GM12878 (cell line): Measurements from ENCODE around the gene PPIF. TPM values are rescaled to one million over a fixed set of nuclear protein-coding genes. Genes with fewer than 3 reads are reported as not detected.
A peak's percentile ranks its signal among the peaks of the same experiment; 100 is the strongest.

Experiments used
- ATAC-seq: fragments of 200-7000 bp; cut with Tn5 transposase; 3 replicates; pipeline ENCODE4 v1.9.1; 2020; ENCODE audit warnings: mild to moderate bottlenecking, moderate library complexity
- BruUV-seq: library from RNA; stranded (reverse); fragments of 400-500 nt; replicated peaks from 2 replicates; lab custom pipeline; 2021; lab: Mats Ljungman, UMichigan
- CTCF ChIA-PET: fragments of 300-600 bp; sonication (Branson Sonifier 250); formaldehyde crosslinking; extraction: SDS; loops from one replicate; lab custom pipeline; 2021; ENCODE audit warnings: inconsistent platforms; lab: Yijun Ruan, JAX
- POLR2A ChIA-PET: fragments of 350-600 bp; formaldehyde crosslinking; extraction: SDS; loops from one replicate; lab custom pipeline; 2021; ENCODE audit warnings: inconsistent platforms; lab: Charles Lee
- RAD21 ChIA-PET: fragments of 300-600 bp; sonication (Branson Sonifier 250); formaldehyde crosslinking; loops from one replicate; lab custom pipeline; 2023; ENCODE audit warnings: antibody characterized with exemption; ENCODE audit not compliant: unreplicated experiment; lab: Charles Lee
- SMC1A ChIA-PET: fragments of 300-600 bp; sonication (Branson Sonifier 250); formaldehyde crosslinking; loops from one replicate; lab custom pipeline; 2023; ENCODE audit not compliant: unreplicated experiment, uncharacterized antibody; lab: Charles Lee
- DNase-seq: peaks from one replicate; pipeline ENCODE4 v3.0.0-alpha.2; 2011; ENCODE audit warnings: low read depth, low spot score
- FAIRE-seq: peaks from 3 replicates; lab custom pipeline; 2011; peaks lifted over from hg19 to GRCh38; lab: Jason Lieb, UNC
- H2AFZ ChIP-seq: 2 replicates; pipeline ENCODE4 v1.6.0; 2011; ENCODE audit warnings: low read depth, low read length, control low read depth; ENCODE audit not compliant: control insufficient read depth
- H3K27ac ChIP-seq: 2 replicates; pipeline ENCODE4 v1.5.1; 2011; ENCODE audit warnings: control low read depth; ENCODE audit not compliant: control insufficient read depth, insufficient read depth
- H3K27me3 ChIP-seq, 2 experiments: replicated peaks in 1 of 2; 2 replicates each; pipeline versions ENCODE4 v1.6.0 to v1.6.1; 2011; ENCODE audit warnings: low read length in 1 of 2; ENCODE audit not compliant: control insufficient read depth in 2 of 2, insufficient read depth in 2 of 2
- H3K36me3 ChIP-seq, 2 experiments: 2 replicates each; pipeline ENCODE4 v1.5.1; 2011; ENCODE audit warnings: low read length in 1 of 2; ENCODE audit not compliant: control insufficient read depth in 2 of 2, insufficient read depth in 2 of 2
- H3K4me1 ChIP-seq: 2 replicates; pipeline ENCODE4 v1.6.1; 2011; ENCODE audit warnings: mild to moderate bottlenecking, low read length, moderate library complexity, mixed read lengths; ENCODE audit not compliant: control insufficient read depth, insufficient read depth
- H3K4me2 ChIP-seq: 2 replicates; pipeline ENCODE4 v1.6.0; 2011; ENCODE audit warnings: control low read depth; ENCODE audit not compliant: control insufficient read depth, insufficient read depth
- H3K4me3 ChIP-seq: fragments of 200-600 bp; sonication (generic); 2 replicates; pipeline ENCODE4 v1.5.1; 2016
- H3K79me2 ChIP-seq: 2 replicates; pipeline ENCODE4 v1.6.0; 2011; ENCODE audit warnings: low read length; ENCODE audit not compliant: control insufficient read depth, insufficient read depth
- H3K9ac ChIP-seq: 2 replicates; pipeline ENCODE4 v1.8.0; 2011; ENCODE audit warnings: low read length, control low read depth, mixed read lengths; ENCODE audit not compliant: control insufficient read depth, insufficient read depth
- H3K9me3 ChIP-seq: replicated peaks from 3 replicates; pipeline ENCODE4 v1.5.1; 2011; ENCODE audit warnings: mild to moderate bottlenecking, low read length; ENCODE audit not compliant: control insufficient read depth, insufficient read depth
- H4K20me1 ChIP-seq: 2 replicates; pipeline ENCODE4 v1.6.0; 2011; ENCODE audit not compliant: control insufficient read depth, insufficient read depth
- MYC ChIP-seq: IDR thresholded peaks from 2 replicates; pipeline ENCODE4 v1.6.1; 2011; ENCODE audit warnings: mild to moderate bottlenecking, low read length, moderate library complexity, inconsistent platforms; ENCODE audit not compliant: insufficient read depth, insufficient replicate concordance, insufficient read length, severe bottlenecking
- RAD21 ChIP-seq: IDR thresholded peaks from 2 replicates; pipeline ENCODE4 v1.6.1; 2011; ENCODE audit warnings: mild to moderate bottlenecking, low read depth, low read length, moderate library complexity; ENCODE audit not compliant: insufficient read depth
- RAD51 ChIP-seq: fragments of 450-650 bp; IDR thresholded peaks from 2 replicates; pipeline ENCODE4 v1.6.1; 2016; ENCODE audit warnings: moderate library complexity, mild to moderate bottlenecking, inconsistent platforms
- SMARCA5 ChIP-seq: fragments of 450-650 bp; IDR thresholded peaks from 2 replicates; pipeline ENCODE4 v1.6.1; 2017; ENCODE audit warnings: mild to moderate bottlenecking
- SMC3 ChIP-seq: IDR thresholded peaks from 2 replicates; pipeline ENCODE4 v1.6.1; 2011; ENCODE audit warnings: low read length, improper control_type of control experiment, borderline replicate concordance
- YY1 ChIP-seq: IDR thresholded peaks from 2 replicates; pipeline ENCODE4 v1.6.1; 2011; ENCODE audit warnings: low read depth, mild to moderate bottlenecking, low read length
- WGBS: methylation state at CpG from one replicate; pipeline ENCODE4 v1.1.6; 2016; ENCODE audit warnings: low lambda C conversion rate; ENCODE audit not compliant: insufficient replicate concordance, insufficient coverage; ENCODE audit errors: missing lambda C conversion rate; 5-methylcytosine and 5-hydroxymethylcytosine counted together
- in situ Hi-C: fragments of 300-500 bp; cut with MboI; formaldehyde crosslinking; loops from 9 replicates; pipeline ENCODE4 v1.14.3; 2018; ENCODE audit warnings: mixed read lengths
- intact Hi-C: fragments of 100-400 bp; cut with micrococcal nuclease; formaldehyde crosslinking; loops from one replicate; pipeline ENCODE4 v1.14.2; 2022; ENCODE audit not compliant: unreplicated experiment
- polyA plus RNA-seq, 11 experiments: library from polyadenylated mRNA; depleted of rRNA in 4 of 11; unstranded in 6 of 11; stranded (reverse) in 5 of 11; fragments of >200 nt; fragmentation: Nextera tagmentation in 4 of 11; fragmentation: Illumina TruSeq in 1 of 11; extraction: Ambion mirVana in 4 of 11; extraction: Trizol in 1 of 11; gene quantifications; 1 replicate in 1 of 11; 2 replicates in 10 of 11; pipeline versions ENCODE4 v1.2.1 to v1.2.3, GENCODE V29; 2011 to 2016; ENCODE audit warnings: inconsistent platforms in 2 of 11, missing spikeins in 2 of 11, low read depth in 1 of 11
- total RNA-seq, 4 experiments: library from RNA; depleted of rRNA in 3 of 4; stranded (reverse); fragments of >200 nt in 3 of 4; fragmentation: Illumina TruSeq in 1 of 4; extraction: Trizol in 1 of 4; gene quantifications; 2 replicates each; pipeline versions ENCODE4 v1.2.1 to v1.2.3, GENCODE V29; 2013 to 2021
- TF ChIP-seq, protein P1 (sequence below), 3 experiments: IDR thresholded peaks in 2 of 3; conservative IDR thresholded peaks in 1 of 3; 2 replicates each; pipeline ENCODE4 v1.5.1; 2011; ENCODE audit warnings: low read depth in 3 of 3, low read length in 3 of 3, mild to moderate bottlenecking in 3 of 3, control low read depth in 2 of 3, moderate library complexity in 2 of 3, inconsistent platforms in 1 of 3, mixed read lengths in 1 of 3; ENCODE audit not compliant: control insufficient read depth in 2 of 3, insufficient read depth in 1 of 3; ENCODE audit errors: extremely low read depth in 1 of 3
- TF ChIP-seq, protein P2 (sequence below): IDR thresholded peaks from 2 replicates; pipeline ENCODE4 v1.6.1; 2011; ENCODE audit warnings: mild to moderate bottlenecking, low read depth, low read length, moderate library complexity; ENCODE audit not compliant: insufficient replicate concordance
- TF ChIP-seq, protein P3 (sequence below): IDR thresholded peaks from 2 replicates; pipeline ENCODE4 v1.6.1; 2011; ENCODE audit warnings: borderline replicate concordance, low read depth, mild to moderate bottlenecking, moderate library complexity, mixed read lengths, low read length; ENCODE audit not compliant: insufficient read depth; ENCODE audit errors: extremely low read length

Gene PPIF
- total and polyA plus RNA-seq, 10 of the 15 experiments (the other 5 are each of a cell fraction or from before 2014, with no cell fraction given), result 28.8 to 180 (median 128) TPM

DNA sequence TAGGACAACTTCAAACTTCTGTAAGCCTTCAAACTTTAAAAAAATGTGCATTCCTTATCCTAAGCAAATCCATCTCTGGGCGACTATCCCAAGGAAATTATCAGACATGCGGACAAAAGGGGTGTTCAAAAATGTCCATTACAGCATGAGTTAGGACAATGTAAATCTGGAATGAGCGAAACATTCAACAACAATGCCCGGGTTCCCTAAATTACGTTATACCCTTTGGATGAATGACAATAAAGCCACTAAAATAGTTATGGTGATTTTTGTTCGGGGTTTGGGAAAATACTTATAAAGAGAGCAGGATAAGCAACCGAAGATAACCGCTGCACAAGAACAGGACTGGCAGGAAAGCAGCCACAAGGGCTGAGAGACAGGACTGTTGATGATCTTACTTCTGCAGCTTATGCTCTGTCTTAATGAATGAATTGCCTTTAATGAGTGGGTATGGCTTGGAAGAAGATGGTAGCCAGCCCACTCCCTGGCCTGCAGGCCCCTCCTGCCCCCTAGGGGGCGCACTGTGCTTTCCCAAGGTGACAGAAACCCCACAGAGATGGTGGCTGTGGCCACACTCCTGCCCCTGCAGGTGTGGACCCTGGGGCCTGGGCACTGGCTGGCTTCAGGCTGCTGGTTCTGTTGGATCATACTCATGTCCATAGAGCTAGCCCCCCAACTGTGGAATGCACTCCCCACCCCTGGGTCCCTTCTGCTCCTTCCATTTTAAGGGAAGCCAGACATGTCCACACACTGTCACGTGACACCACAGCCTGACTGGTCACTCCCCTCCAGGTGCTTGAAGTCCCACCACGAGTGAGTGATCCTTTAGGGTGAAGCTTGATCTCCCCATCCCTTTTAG lies 53.1 kb downstream of the PPIF start:
- peak; percentile 94 for ATAC-seq
- Histone ChIP-seq H2AFZ (no peak overlapping the region; the same call in 1 of the 2 replicates), H3K4me1 (no peaks in the 10 kb centered on the region), H3K79me2 (no peaks in the 10 kb centered on the region), H3K4me2 (no peak overlapping the region), H3K9ac (no peak overlapping the region), H3K27ac (no peak overlapping the region), H4K20me1 (no peaks in the 10 kb centered on the region), H3K36me3 (no peaks in the 10 kb centered on the region), H3K4me3 (no peak overlapping the region), H3K27me3 (no peaks in the 10 kb centered on the region; a peak in 3 of 4 replicates), H3K9me3 (no peaks in the 10 kb centered on the region)
- RAD21 ChIA-PET, result interaction anchor here (0.6 to 1.2 kb wide), 3 partner anchors 26 to 743 kb away, joined by 3 read pairs; no protein-coding TSS in a partner anchor
- SMC1A ChIA-PET, result no interaction called here
- DNase-seq, result no peak
- CTCF ChIA-PET, result interaction anchor here (0.6 to 1.0 kb wide), 4 partner anchors 18 to 68 kb away, joined by 4 to 5 read pairs (median 4); no protein-coding TSS in a partner anchor
- POLR2A ChIA-PET, result interaction anchor here (0.7 kb wide), 1 partner anchor 155 kb away, joined by 3 read pairs; no protein-coding TSS in a partner anchor
- TF ChIP-seq SMARCA5 (no peak), MYC (no peak), RAD21 (peak; percentile 65), SMC3 (peak; percentile 60), YY1 (peak; percentile 66), RAD51 (0 out of 2 replicates have a peak, but pooled peaks have one; percentile 47)
- TF ChIP-seq, protein P1, sequence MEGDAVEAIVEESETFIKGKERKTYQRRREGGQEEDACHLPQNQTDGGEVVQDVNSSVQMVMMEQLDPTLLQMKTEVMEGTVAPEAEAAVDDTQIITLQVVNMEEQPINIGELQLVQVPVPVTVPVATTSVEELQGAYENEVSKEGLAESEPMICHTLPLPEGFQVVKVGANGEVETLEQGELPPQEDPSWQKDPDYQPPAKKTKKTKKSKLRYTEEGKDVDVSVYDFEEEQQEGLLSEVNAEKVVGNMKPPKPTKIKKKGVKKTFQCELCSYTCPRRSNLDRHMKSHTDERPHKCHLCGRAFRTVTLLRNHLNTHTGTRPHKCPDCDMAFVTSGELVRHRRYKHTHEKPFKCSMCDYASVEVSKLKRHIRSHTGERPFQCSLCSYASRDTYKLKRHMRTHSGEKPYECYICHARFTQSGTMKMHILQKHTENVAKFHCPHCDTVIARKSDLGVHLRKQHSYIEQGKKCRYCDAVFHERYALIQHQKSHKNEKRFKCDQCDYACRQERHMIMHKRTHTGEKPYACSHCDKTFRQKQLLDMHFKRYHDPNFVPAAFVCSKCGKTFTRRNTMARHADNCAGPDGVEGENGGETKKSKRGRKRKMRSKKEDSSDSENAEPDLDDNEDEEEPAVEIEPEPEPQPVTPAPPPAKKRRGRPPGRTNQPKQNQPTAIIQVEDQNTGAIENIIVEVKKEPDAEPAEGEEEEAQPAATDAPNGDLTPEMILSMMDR (IDR thresholded peaks at IDR 0.05 in 2 of 3, conservative IDR thresholded peaks at IDR 0.05 in 1 of 3; ENCODE audit: control insufficient read depth in 2 of 3, extremely low read depth in 1 of 3, insufficient read depth in 1 of 3, low read depth in 3 of 3, low read length in 3 of 3), result peak; percentile 70 to 92 (median 75)
- TF ChIP-seq, protein P2, sequence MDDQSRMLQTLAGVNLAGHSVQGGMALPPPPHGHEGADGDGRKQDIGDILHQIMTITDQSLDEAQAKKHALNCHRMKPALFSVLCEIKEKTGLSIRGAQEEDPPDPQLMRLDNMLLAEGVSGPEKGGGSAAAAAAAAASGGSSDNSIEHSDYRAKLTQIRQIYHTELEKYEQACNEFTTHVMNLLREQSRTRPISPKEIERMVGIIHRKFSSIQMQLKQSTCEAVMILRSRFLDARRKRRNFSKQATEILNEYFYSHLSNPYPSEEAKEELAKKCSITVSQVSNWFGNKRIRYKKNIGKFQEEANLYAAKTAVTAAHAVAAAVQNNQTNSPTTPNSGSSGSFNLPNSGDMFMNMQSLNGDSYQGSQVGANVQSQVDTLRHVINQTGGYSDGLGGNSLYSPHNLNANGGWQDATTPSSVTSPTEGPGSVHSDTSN, result no peak
- TF ChIP-seq, protein P3, sequence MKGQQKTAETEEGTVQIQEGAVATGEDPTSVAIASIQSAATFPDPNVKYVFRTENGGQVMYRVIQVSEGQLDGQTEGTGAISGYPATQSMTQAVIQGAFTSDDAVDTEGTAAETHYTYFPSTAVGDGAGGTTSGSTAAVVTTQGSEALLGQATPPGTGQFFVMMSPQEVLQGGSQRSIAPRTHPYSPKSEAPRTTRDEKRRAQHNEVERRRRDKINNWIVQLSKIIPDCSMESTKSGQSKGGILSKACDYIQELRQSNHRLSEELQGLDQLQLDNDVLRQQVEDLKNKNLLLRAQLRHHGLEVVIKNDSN, result peak; percentile 40
- 22% methylated on average over 11 of the region's 11 CpGs for whole genome bisulfite sequencing
- no TSS peak for BruUV-seq
- in situ Hi-C loops, result no loop called here
- intact Hi-C loops, result loop anchor here (1.0 kb wide), 2 partner anchors 67 to 87 kb away; no protein-coding TSS in a partner anchor
- no peak for FAIRE-seq
